Natural killer cell treated with Interleukin-12 subunit alpha and Interleukin-12 subunit beta and Interleukin-15 and Interleukin-18, amount 100 ng/mL, for 72 hours (primary cell): Measurements from ENCODE around the gene NFATC2IP. TPM values are rescaled to one million over a fixed set of nuclear protein-coding genes. Genes with fewer than 3 reads are reported as not detected.
A peak's percentile ranks its signal among the peaks of the same experiment; 100 is the strongest.
"Not testable (repeated sequence)": the region's sequence is repeated elsewhere in the genome, so short reads cannot be mapped to it uniquely, and the experiment has no call there.

Experiments
- ATAC-seq, 2 donors: fragments of 150-1000 bp; cut with Tn5 transposase in 1 of 2; sonication (Bioruptor Pico), chemical (Tn5 transposase) in 1 of 2; 2 replicates each; pipeline ENCODE4 v1.10.0; 2021
- DNase-seq: peaks from one replicate; pipeline ENCODE4 v3.0.0; 2022; ENCODE audit warnings: low spot score
- H3K27ac Mint-ChIP-seq, 2 donors: 1 replicate in 1 of 2; 2 replicates in 1 of 2; pipeline ENCODE4 v1.8.0; 2022; ENCODE audit warnings: mixed read lengths in 2 of 2, mild to moderate bottlenecking in 1 of 2, moderate library complexity in 1 of 2
- H3K27me3 Mint-ChIP-seq, 2 donors: 1 replicate in 1 of 2; 2 replicates in 1 of 2; pipeline ENCODE4 v1.8.0; 2022; ENCODE audit warnings: mixed read lengths in 2 of 2
- H3K36me3 Mint-ChIP-seq: one replicate; pipeline ENCODE4 v1.8.0; 2022; ENCODE audit warnings: mixed read lengths
- H3K4me1 Mint-ChIP-seq, 2 donors: 1 replicate in 1 of 2; 2 replicates in 1 of 2; pipeline ENCODE4 v1.8.0; 2022; ENCODE audit warnings: low read depth in 2 of 2, mixed read lengths in 2 of 2, mild to moderate bottlenecking in 1 of 2
- H3K4me3 Mint-ChIP-seq: one replicate; pipeline ENCODE4 v1.8.0; 2022; ENCODE audit warnings: mixed read lengths
- H3K9me3 Mint-ChIP-seq: 2 replicates; pipeline ENCODE4 v1.8.0; 2022; ENCODE audit warnings: mixed read lengths
- total RNA-seq, 2 donors: library from RNA; stranded (reverse); gene quantifications; one replicate each; pipeline ENCODE4 v1.2.3, GENCODE V29; 2022

Gene NFATC2IP
- total RNA-seq, 2 donors from 2014 or later: 95.4 to 153 TPM

- Mint-ChIP-seq H3K27ac (peak within 1 kb of the TSS; percentile 86 to 91), H3K9me3 (no peaks in the 10 kb centered on the region), H3K4me1 (peaks cover 40 to 45% of the 10 kb centered on the region in 2 donors), H3K27me3 (no peaks in the 10 kb centered on the region), H3K36me3 (peaks cover 21% of the 10 kb centered on the region), H3K4me3 (peak within 1 kb of the TSS; percentile 89)
- peak; percentile 77 for DNase-seq
- ATAC-seq: peak; percentile 85 to 89
These were observed 33.9 kb downstream of the NFATC2IP start, which contains the start of gene LAT for GRCh38 chr16:28984619-28985135. Gene LAT, plus strand, starts transcription at chr16:28985052. Its CDS starts 366 bp downstream, at chr16:28985418.

- H3K27ac Mint-ChIP-seq: peak overlapping the region; percentile 67 to 91
- H3K9me3 Mint-ChIP-seq: no peaks in the 10 kb centered on the region
- DNase-seq (peak; percentile 61), ATAC-seq (peak; percentile 2 to 15)
- H3K4me3 Mint-ChIP-seq: peak overlapping the region; percentile 74
- no peaks in the 10 kb centered on the region for H3K27me3 Mint-ChIP-seq
- peaks cover 21% of the 10 kb centered on the region for H3K36me3 Mint-ChIP-seq
- H3K4me1 Mint-ChIP-seq: peaks cover 45 to 50% of the 10 kb centered on the region in 2 donors
These were observed 34.7 kb downstream of the NFATC2IP start for GRCh38 chr16:28985211-28986041.

- no peak for ATAC-seq
- H3K27ac Mint-ChIP-seq: peak overlapping the region; percentile 67 to 91
- peaks cover 47 to 50% of the 10 kb centered on the region in 2 donors for H3K4me1 Mint-ChIP-seq
- H3K36me3 Mint-ChIP-seq: peaks cover 21% of the 10 kb centered on the region
- no peaks in the 10 kb centered on the region for H3K27me3 Mint-ChIP-seq
- H3K4me3 Mint-ChIP-seq: peak overlapping the region; percentile 74
- DNase-seq: peak; percentile 10
- no peaks in the 10 kb centered on the region for H3K9me3 Mint-ChIP-seq
These were observed 35.3 kb downstream of the NFATC2IP start for GRCh38 chr16:28986046-28986445.

- Mint-ChIP-seq H3K36me3 (peaks cover 21% of the 10 kb centered on the region), H3K4me3 (peak overlapping the region; percentile 74), H3K4me1 (peaks cover 47 to 50% of the 10 kb centered on the region in 2 donors), H3K27ac (peak overlapping the region; percentile 67 to 91), H3K27me3 (no peaks in the 10 kb centered on the region), H3K9me3 (no peaks in the 10 kb centered on the region)
- DNase-seq (no peak), ATAC-seq (no peak)
These were observed 35.8 kb downstream of the NFATC2IP start for GRCh38 chr16:28986492-28986891.

- H3K27ac Mint-ChIP-seq: peak overlapping the region; percentile 53 to 67
- H3K4me1 Mint-ChIP-seq: peaks cover 46 to 47% of the 10 kb centered on the region in 2 donors
- ATAC-seq (no peak), DNase-seq (no peak)
- peaks cover 21% of the 10 kb centered on the region for H3K36me3 Mint-ChIP-seq
- H3K9me3 Mint-ChIP-seq: no peaks in the 10 kb centered on the region
- no peaks in the 10 kb centered on the region for H3K27me3 Mint-ChIP-seq
- peak overlapping the region; percentile 74 for H3K4me3 Mint-ChIP-seq
These were observed 36.6 kb downstream of the NFATC2IP start for GRCh38 chr16:28987170-28987853.

- Mint-ChIP-seq H3K9me3 (no peaks in the 10 kb centered on the region), H3K27me3 (no peaks in the 10 kb centered on the region), H3K4me3 (no peak overlapping the region), H3K27ac (peak overlapping the region; percentile 53 to 72), H3K36me3 (peaks cover 9% of the 10 kb centered on the region), H3K4me1 (peaks cover 32 to 34% of the 10 kb centered on the region in 2 donors)
- DNase-seq (no peak), ATAC-seq (no peak)
These were observed 38.6 kb downstream of the NFATC2IP start for GRCh38 chr16:28989363-28989762.

GRCh38 chr16:28990375-28991040 is 39.8 kb downstream of the NFATC2IP start:
- Mint-ChIP-seq H3K4me3 (peak overlapping the region; percentile 14), H3K36me3 (peaks cover 9% of the 10 kb centered on the region), H3K9me3 (no peaks in the 10 kb centered on the region), H3K4me1 (peaks cover 26 to 28% of the 10 kb centered on the region in 2 donors), H3K27me3 (no peaks in the 10 kb centered on the region), H3K27ac (peak overlapping the region; percentile 53 to 72)
- ATAC-seq: peak; percentile 8 to 83
- no peak for DNase-seq

GRCh38 chr16:28991687-28992086 is 41.0 kb downstream of the NFATC2IP start:
- Mint-ChIP-seq H3K4me3 (no peak overlapping the region), H3K27ac (peak overlapping the region in 1 of 2 donors; percentile 53), H3K36me3 (peaks cover 9% of the 10 kb centered on the region), H3K4me1 (peaks cover 22 to 25% of the 10 kb centered on the region in 2 donors), H3K27me3 (no peaks in the 10 kb centered on the region), H3K9me3 (no peaks in the 10 kb centered on the region)
- DNase-seq (peak; percentile 20), ATAC-seq (no peak)

- peak; percentile 46 for DNase-seq
- Mint-ChIP-seq H3K4me1 (peaks cover 19% of the 10 kb centered on the region in 2 donors), H3K9me3 (no peaks in the 10 kb centered on the region), H3K36me3 (peaks cover 3% of the 10 kb centered on the region), H3K4me3 (no peak overlapping the region), H3K27ac (no peak overlapping the region), H3K27me3 (no peaks in the 10 kb centered on the region)
- ATAC-seq: no peak
These were observed 41.8 kb downstream of the NFATC2IP start for GRCh38 chr16:28992496-28992895.

- H3K4me3 Mint-ChIP-seq: no peak overlapping the region
These were observed 48.1 kb downstream of the NFATC2IP start for GRCh38 chr16:28998837-28999236.

GRCh38 chr16:28999577-28999976 is 48.8 kb downstream of the NFATC2IP start:
- Mint-ChIP-seq H3K4me3 (no peak overlapping the region), H3K27me3 (no peaks in the 10 kb centered on the region), H3K27ac (peak overlapping the region in 1 of 2 donors; percentile 69), H3K4me1 (peaks cover 2 to 5% of the 10 kb centered on the region in 2 donors), H3K36me3 (no peaks in the 10 kb centered on the region), H3K9me3 (no peaks in the 10 kb centered on the region)
- DNase-seq (no peak), ATAC-seq (no peak)

More at GRCh38 chr16:28998837-28999236, 48.1 kb downstream of the NFATC2IP start:
- Mint-ChIP-seq H3K36me3 (no peaks in the 10 kb centered on the region), H3K9me3 (no peaks in the 10 kb centered on the region), H3K4me1 (peaks cover 0 to 5% of the 10 kb centered on the region in 2 donors), H3K27ac (peak overlapping the region in 1 of 2 donors; percentile 69), H3K27me3 (no peaks in the 10 kb centered on the region)
- DNase-seq (no peak), ATAC-seq (no peak)

GRCh38 chr16:29000019-29000418 is 49.3 kb downstream of the NFATC2IP start:
- DNase-seq: no peak
- no peak overlapping the region for H3K4me3 Mint-ChIP-seq
- H3K36me3 Mint-ChIP-seq: no peaks in the 10 kb centered on the region
- ATAC-seq: no peak
- H3K27me3 Mint-ChIP-seq: no peaks in the 10 kb centered on the region
- peaks cover 5 to 6% of the 10 kb centered on the region in 2 donors for H3K4me1 Mint-ChIP-seq
- H3K9me3 Mint-ChIP-seq: no peaks in the 10 kb centered on the region
- H3K27ac Mint-ChIP-seq: no peak overlapping the region

GRCh38 chr16:29004496-29005139 is 53.9 kb downstream of the NFATC2IP start:
- H3K4me1 Mint-ChIP-seq: peaks cover 11 to 21% of the 10 kb centered on the region in 2 donors
- H3K36me3 Mint-ChIP-seq, H3K27me3 Mint-ChIP-seq, H3K4me3 Mint-ChIP-seq, H3K27ac Mint-ChIP-seq, H3K9me3 Mint-ChIP-seq, ATAC-seq: not testable (repeated sequence)
- DNase-seq: peak; percentile 47
